Osteocyte (in vitro differentiated cells): Measurements from ENCODE around the gene FAM81A. TPM values are rescaled to one million over a fixed set of nuclear protein-coding genes. Genes with fewer than 3 reads are reported as not detected.
"Not testable (repeated sequence)": the region's sequence is repeated elsewhere in the genome, so short reads cannot be mapped to it uniquely, and the experiment has no call there.

Source experiments
- DNase-seq: peaks from one replicate; pipeline ENCODE4 v3.0.0; 2021; ENCODE audit warnings: mixed read lengths; ENCODE audit not compliant: unreplicated experiment; ENCODE audit errors: extremely low spot score
- H3K27ac Mint-ChIP-seq: one replicate; pipeline ENCODE4 v1.8.0; 2021; ENCODE audit warnings: mild to moderate bottlenecking, mixed read lengths; ENCODE audit not compliant: unreplicated experiment
- H3K27me3 Mint-ChIP-seq: one replicate; pipeline ENCODE4 v1.8.0; 2021; ENCODE audit warnings: mixed read lengths; ENCODE audit not compliant: unreplicated experiment
- H3K36me3 Mint-ChIP-seq: one replicate; pipeline ENCODE4 v1.8.0; 2021; ENCODE audit warnings: mixed read lengths; ENCODE audit not compliant: unreplicated experiment
- H3K4me1 Mint-ChIP-seq: one replicate; pipeline ENCODE4 v1.8.0; 2021; ENCODE audit warnings: mixed read lengths; ENCODE audit not compliant: unreplicated experiment
- H3K4me3 Mint-ChIP-seq: one replicate; pipeline ENCODE4 v1.8.0; 2021; ENCODE audit warnings: mild to moderate bottlenecking, moderate library complexity, mixed read lengths; ENCODE audit not compliant: unreplicated experiment
- H3K9me3 Mint-ChIP-seq: one replicate; pipeline ENCODE4 v1.8.0; 2021; ENCODE audit warnings: mixed read lengths; ENCODE audit not compliant: unreplicated experiment
- CTCF ChIP-seq: fragments of 200-600 bp; sonication (generic); IDR thresholded peaks from 2 replicates; pipeline ENCODE4 v1.5.0; 2021; ENCODE audit warnings: antibody characterized with exemption, mild to moderate bottlenecking, moderate library complexity
- total RNA-seq: library from RNA; stranded (reverse); gene quantifications from 2 replicates; pipeline ENCODE4 v1.2.1, GENCODE V29; 2021

The FAM81A gene
- total RNA-seq, 1 donor from 2014 or later = not detected

GRCh38 chr15:59453474-59454215 is 15.7 kb downstream of the FAM81A start:
- H3K27ac Mint-ChIP-seq = no peak overlapping the region
- DNase-seq = no peak
- no peak for TF ChIP-seq CTCF
- no peaks in the 10 kb centered on the region for H3K36me3 Mint-ChIP-seq
- H3K4me3 Mint-ChIP-seq = no peak overlapping the region
- H3K4me1 Mint-ChIP-seq = no peaks in the 10 kb centered on the region
- H3K9me3 Mint-ChIP-seq = no peaks in the 10 kb centered on the region
- peaks cover 34% of the 10 kb centered on the region for H3K27me3 Mint-ChIP-seq

- H3K27ac Mint-ChIP-seq = no peak overlapping the region
- no peak for TF ChIP-seq CTCF
- no peak overlapping the region for H3K4me3 Mint-ChIP-seq
These were observed 18.1 kb downstream of the FAM81A start for GRCh38 chr15:59456114-59456513.

GRCh38 chr15:59457103-59457502 is 19.1 kb downstream of the FAM81A start:
- Mint-ChIP-seq H3K4me3 (no peak overlapping the region), H3K9me3 (peaks cover 6% of the 10 kb centered on the region), H3K36me3 (no peaks in the 10 kb centered on the region), H3K27ac (no peak overlapping the region), H3K27me3 (peaks cover 43% of the 10 kb centered on the region), H3K4me1 (no peaks in the 10 kb centered on the region)
- DNase-seq = no peak
- peak; percentile 12 for TF ChIP-seq CTCF

More at GRCh38 chr15:59456114-59456513, 18.1 kb downstream of the FAM81A start:
- no peaks in the 10 kb centered on the region for H3K9me3 Mint-ChIP-seq
- no peaks in the 10 kb centered on the region for H3K36me3 Mint-ChIP-seq
- H3K27me3 Mint-ChIP-seq = peaks cover 47% of the 10 kb centered on the region
- no peaks in the 10 kb centered on the region for H3K4me1 Mint-ChIP-seq
- no peak for DNase-seq

GRCh38 chr15:59461521-59461920 is 23.5 kb downstream of the FAM81A start:
- Mint-ChIP-seq H3K27ac (no peak overlapping the region), H3K4me3 (no peak overlapping the region), H3K27me3 (peaks cover 50% of the 10 kb centered on the region), H3K36me3 (peaks cover 2% of the 10 kb centered on the region), H3K9me3 (peaks cover 18% of the 10 kb centered on the region), H3K4me1 (no peaks in the 10 kb centered on the region)
- DNase-seq = no peak
- TF ChIP-seq CTCF = no peak

- no peaks in the 10 kb centered on the region for H3K36me3 Mint-ChIP-seq
- TF ChIP-seq CTCF = no peak
- no peaks in the 10 kb centered on the region for H3K4me1 Mint-ChIP-seq
- H3K27ac Mint-ChIP-seq = no peak overlapping the region
- H3K9me3 Mint-ChIP-seq = no peaks in the 10 kb centered on the region
- DNase-seq = no peak
- no peak overlapping the region for H3K4me3 Mint-ChIP-seq
- peaks cover 63% of the 10 kb centered on the region for H3K27me3 Mint-ChIP-seq
These were observed 35.2 kb downstream of the FAM81A start for GRCh38 chr15:59473226-59473625.

- H3K4me1 Mint-ChIP-seq, H3K36me3 Mint-ChIP-seq, H3K27ac Mint-ChIP-seq, H3K4me3 Mint-ChIP-seq, H3K9me3 Mint-ChIP-seq, DNase-seq: not testable (repeated sequence)
- peaks cover 55% of the 10 kb centered on the region for H3K27me3 Mint-ChIP-seq
These were observed 37.2 kb downstream of the FAM81A start for GRCh38 chr15:59475161-59475560.
